ENCODE data around the gene PDZD7. TPM values are rescaled to one million over a fixed set of nuclear protein-coding genes. Genes with fewer than 3 reads are reported as not detected.

The PDZD7 gene
- total RNA-seq, 4 donors from 2014 or later: 0.84 to 2.4 (median 1.9) TPM

GRCh38 chr10:101001659-101002035 is 29.3 kb downstream of the PDZD7 start:
- Histone ChIP-seq H3K4me1 (peaks cover 3 to 66% (median 23%) of the 10 kb centered on the region in 4 donors), H3K4me3 (peak overlapping the region in 2 of 4 donors; percentile 9 to 92)
- WGBS, 2 donors: 43 to 49% methylated on average over 4 to 5 of the region's 5 CpGs

GRCh38 chr10:101000915-101001658 is 29.8 kb downstream of the PDZD7 start:
- TF ChIP-seq EP300 (IDR thresholded peaks at IDR 0.05) (peak; percentile 54 to 97), CTCF (IDR thresholded peaks at IDR 0.05) (peak in 1 of 5 experiments; percentile 21), POLR2A (IDR thresholded peaks at IDR 0.05) (peak; percentile 78 to 81)
- peak; percentile 86 to 93 for DNase-seq (ENCODE audit: low spot score in 2 of 2)
- H3K36me3 ChIP-seq: peaks cover 0 to 38% (median 4%) of the 10 kb centered on the region in 3 donors
- H3K27ac ChIP-seq: peak overlapping the region; percentile 100
- H3K27me3 ChIP-seq: no peaks in the 10 kb centered on the region
- 21 to 23% methylated on average over 12 of the region's 12 CpGs for WGBS, 2 donors
- H3K9me3 ChIP-seq: no peaks in the 10 kb centered on the region
- H3K4me1 ChIP-seq: peaks cover 3 to 66% (median 25%) of the 10 kb centered on the region in 4 donors
- peak overlapping the region; percentile 54 to 98 (median 76) for H3K4me3 ChIP-seq

More at GRCh38 chr10:101001659-101002035, 29.3 kb downstream of the PDZD7 start:
- TF ChIP-seq EP300 (IDR thresholded peaks at IDR 0.05) (no peak), CTCF (IDR thresholded peaks at IDR 0.05) (no peak), POLR2A (IDR thresholded peaks at IDR 0.05) (no peak)
- H3K27me3 ChIP-seq: no peaks in the 10 kb centered on the region
- peaks cover 0 to 43% (median 4%) of the 10 kb centered on the region in 3 donors for H3K36me3 ChIP-seq
- no peaks in the 10 kb centered on the region for H3K9me3 ChIP-seq
- H3K27ac ChIP-seq: peak overlapping the region; percentile 78 to 100 (median 100)
- DNase-seq (ENCODE audit: low spot score in 2 of 2): no peak

GRCh38 chr10:101000127-101000914 is 30.6 kb downstream of the PDZD7 start:
- H3K9me3 ChIP-seq: no peaks in the 10 kb centered on the region
- TF ChIP-seq CTCF (IDR thresholded peaks at IDR 0.05) (no peak), POLR2A (IDR thresholded peaks at IDR 0.05) (no peak), EP300 (IDR thresholded peaks at IDR 0.05) (peak in 1 of 2 donors; percentile 30)
- peaks cover 3 to 67% (median 25%) of the 10 kb centered on the region in 4 donors for H3K4me1 ChIP-seq
- H3K36me3 ChIP-seq: peaks cover 0 to 30% (median 0%) of the 10 kb centered on the region in 3 donors
- H3K27ac ChIP-seq: peak overlapping the region; percentile 100
- no peaks in the 10 kb centered on the region for H3K27me3 ChIP-seq
- peak in 1 of 2 donors; percentile 33 for DNase-seq (ENCODE audit: low spot score in 2 of 2)
- WGBS, 2 donors: 3% methylated on average over 10 to 17 of the region's 19 CpGs
- peak overlapping the region; percentile 54 to 98 (median 76) for H3K4me3 ChIP-seq

- TF ChIP-seq POLR2A (IDR thresholded peaks at IDR 0.05) (no peak), EP300 (IDR thresholded peaks at IDR 0.05) (no peak), CTCF (IDR thresholded peaks at IDR 0.05) (no peak)
- Histone ChIP-seq H3K4me1 (peaks cover 3 to 67% (median 25%) of the 10 kb centered on the region in 4 donors), H3K27me3 (no peaks in the 10 kb centered on the region), H3K27ac (peak within 1 kb of the TSS; percentile 100), H3K9me3 (no peaks in the 10 kb centered on the region), H3K36me3 (peaks cover 0 to 24% (median 0%) of the 10 kb centered on the region in 3 donors), H3K4me3 (peak within 1 kb of the TSS; percentile 60 to 98 (median 93))
- 0% methylated on average over 5 of the region's 44 CpGs for WGBS, 2 donors
- DNase-seq (ENCODE audit: low spot score in 2 of 2): no peak
Observed at GRCh38 chr10:100999742-101000126, 31.2 kb downstream of the PDZD7 start, which contains the start of gene LZTS2. LZTS2 (plus strand) TSS chr10:100999808; CDS start chr10:101002539, 2,731 bp downstream.
